HL-60 (cell line): ENCODE results near the gene ALKBH5.

ENCODE experiments used
- DNase-seq, 2 experiments: peaks; one replicate each; pipeline ENCODE4 v3.0.0-alpha.2; 2010 to 2020; ENCODE audit warnings: low read depth in 1 of 2, low spot score in 1 of 2
- H3K27ac ChIP-seq: fragments of 250-450 bp; sonication (Bioruptor Pico); replicated peaks from 2 replicates; pipeline ENCODE4 v1.5.1; 2020; ENCODE audit warnings: mild to moderate bottlenecking, moderate library complexity
- H3K27me3 ChIP-seq: fragments of 250-450 bp; sonication (Bioruptor Pico); 2 replicates; pipeline ENCODE4 v1.5.1; 2021; ENCODE audit warnings: mild to moderate bottlenecking, moderate library complexity; ENCODE audit not compliant: insufficient read depth, poor library complexity, severe bottlenecking
- H3K4me3 ChIP-seq: replicated peaks from 2 replicates; pipeline ENCODE4 v1.5.1; 2011; ENCODE audit warnings: mild to moderate bottlenecking, control low read depth, low read length; ENCODE audit not compliant: insufficient read depth
- CTCF ChIP-seq: IDR thresholded peaks from one replicate; pipeline ENCODE4 v1.5.1; 2011; ENCODE audit warnings: low read length, control low read depth, inconsistent platforms; ENCODE audit not compliant: insufficient read depth
- GABPA ChIP-seq: IDR thresholded peaks from 2 replicates; pipeline ENCODE4 v1.6.1; 2012; ENCODE audit warnings: low read depth
- POLR2AphosphoS5 ChIP-seq: IDR thresholded peaks from 2 replicates; pipeline ENCODE4 v1.6.1; 2012; ENCODE audit warnings: low read depth
- REST ChIP-seq: IDR thresholded peaks from 2 replicates; pipeline ENCODE4 v1.6.1; 2012; ENCODE audit warnings: low read depth; ENCODE audit not compliant: insufficient replicate concordance
- SPI1 ChIP-seq: IDR thresholded peaks from 2 replicates; pipeline ENCODE4 v1.6.1; 2012; ENCODE audit warnings: low read depth, mild to moderate bottlenecking, borderline replicate concordance

ALKBH5 gene

GRCh38 chr17:18156171-18156975, 27.3 kb upstream of the ALKBH5 start:
- H3K27ac ChIP-seq = no peak overlapping the region
- TF ChIP-seq REST (no peak), GABPA (no peak), SPI1 (no peak), CTCF (no peak), POLR2AphosphoS5 (no peak)
- H3K27me3 ChIP-seq = no peaks in the 10 kb centered on the region
- DNase-seq = no peak
- H3K4me3 ChIP-seq = no peak overlapping the region

- no peak overlapping the region for H3K4me3 ChIP-seq
- DNase-seq = no peak
- H3K27ac ChIP-seq = no peak overlapping the region
- H3K27me3 ChIP-seq = no peaks in the 10 kb centered on the region
- TF ChIP-seq CTCF (no peak), POLR2AphosphoS5 (no peak), REST (no peak)
These were observed 26.7 kb upstream of the ALKBH5 start for GRCh38 chr17:18156976-18157280.

- no peak overlapping the region for H3K4me3 ChIP-seq
- DNase-seq = no peak
- H3K27me3 ChIP-seq = no peaks in the 10 kb centered on the region
- TF ChIP-seq CTCF (no peak), GABPA (no peak), SPI1 (peak; percentile 47; the same call in 1 of the 2 replicates), POLR2AphosphoS5 (no peak), REST (no peak)
- no peak overlapping the region for H3K27ac ChIP-seq
These were observed 26.2 kb upstream of the ALKBH5 start for GRCh38 chr17:18157354-18157985.
